Germinal center (tissue), 1 donor: Measurements from ENCODE around the gene ESR1.
"Not testable (repeated sequence)": the region's sequence is repeated elsewhere in the genome, so short reads cannot be mapped to it uniquely, and the experiment has no call there.

Experiments
- DNase-seq: peaks from one replicate; pipeline ENCODE4 v3.0.0; 2012; ENCODE audit warnings: mixed read lengths, low spot score

The ESR1 gene

GRCh38 chr6:151988199-151988598, 180.7 kb downstream of the ESR1 start:
- DNase-seq = not testable (repeated sequence)

GRCh38 chr6:151992091-151992490, 184.6 kb downstream of the ESR1 start:
- no peak for DNase-seq

GRCh38 chr6:151993364-151993763, 185.9 kb downstream of the ESR1 start:
- no peak for DNase-seq

- no peak for DNase-seq
These were observed 191.3 kb downstream of the ESR1 start for GRCh38 chr6:151998784-151999183.

GRCh38 chr6:151999194-151999593, 191.7 kb downstream of the ESR1 start:
- DNase-seq = no peak

- DNase-seq = no peak
These were observed 193.9 kb downstream of the ESR1 start for GRCh38 chr6:152001408-152001807.

GRCh38 chr6:152002306-152002705, 194.8 kb downstream of the ESR1 start:
- DNase-seq = no peak

- DNase-seq = no peak
These were observed 196.6 kb downstream of the ESR1 start for GRCh38 chr6:152004036-152004566.

GRCh38 chr6:152004896-152005295, 197.4 kb downstream of the ESR1 start:
- DNase-seq = no peak

GRCh38 chr6:152008779-152009178, 201.3 kb downstream of the ESR1 start:
- no peak for DNase-seq

GRCh38 chr6:152012227-152012626, 204.7 kb downstream of the ESR1 start:
- DNase-seq = no peak

GRCh38 chr6:152018876-152019275, 211.4 kb downstream of the ESR1 start:
- no peak for DNase-seq

- no peak for DNase-seq
These were observed 214.8 kb downstream of the ESR1 start for GRCh38 chr6:152022303-152022702.

GRCh38 chr6:152023613-152024012, 216.1 kb downstream of the ESR1 start:
- no peak for DNase-seq

GRCh38 chr6:152026291-152026690, 218.8 kb downstream of the ESR1 start:
- no peak for DNase-seq

GRCh38 chr6:152026744-152027143, 219.3 kb downstream of the ESR1 start:
- not testable (repeated sequence) for DNase-seq

- not testable (repeated sequence) for DNase-seq
These were observed 226.3 kb downstream of the ESR1 start for GRCh38 chr6:152033765-152034164.

- DNase-seq = no peak
These were observed 227.1 kb downstream of the ESR1 start for GRCh38 chr6:152034631-152035030.

- DNase-seq = no peak
These were observed 238.6 kb downstream of the ESR1 start for GRCh38 chr6:152046118-152046517.

- no peak for DNase-seq
These were observed 241.4 kb downstream of the ESR1 start for GRCh38 chr6:152048921-152049320.

GRCh38 chr6:152049502-152049901, 242.0 kb downstream of the ESR1 start:
- no peak for DNase-seq

- no peak for DNase-seq
These were observed 243.1 kb downstream of the ESR1 start for GRCh38 chr6:152050451-152051195.

GRCh38 chr6:152052061-152052460, 244.6 kb downstream of the ESR1 start:
- no peak for DNase-seq

GRCh38 chr6:152053332-152053731, 245.8 kb downstream of the ESR1 start:
- no peak for DNase-seq
